Endometrial microvascular endothelial cells (primary cell): ENCODE results near the gene TFDP2. TPM values are rescaled to one million over a fixed set of nuclear protein-coding genes. Genes with fewer than 3 reads are reported as not detected.
"Not testable (repeated sequence)": the region's sequence is repeated elsewhere in the genome, so short reads cannot be mapped to it uniquely, and the experiment has no call there.

Source experiments
- in situ Hi-C: cut with HindIII; loops from 2 replicates; pipeline ENCODE4 v1.10.0; 2017; ENCODE audit warnings: low sequenced_read_pairs, low pct_unique_long_range_greater_than_20kb; ENCODE audit errors: inconsistent ontology term
- total RNA-seq: library from RNA; depleted of rRNA; stranded (reverse); fragments of >200 nt; gene quantifications from one replicate; pipeline ENCODE4 v1.2.3, GENCODE V29; 2015; ENCODE audit errors: inconsistent ontology term

The TFDP2 gene
- total RNA-seq, 1 donor from 2014 or later = 16.1 TPM

DNA sequence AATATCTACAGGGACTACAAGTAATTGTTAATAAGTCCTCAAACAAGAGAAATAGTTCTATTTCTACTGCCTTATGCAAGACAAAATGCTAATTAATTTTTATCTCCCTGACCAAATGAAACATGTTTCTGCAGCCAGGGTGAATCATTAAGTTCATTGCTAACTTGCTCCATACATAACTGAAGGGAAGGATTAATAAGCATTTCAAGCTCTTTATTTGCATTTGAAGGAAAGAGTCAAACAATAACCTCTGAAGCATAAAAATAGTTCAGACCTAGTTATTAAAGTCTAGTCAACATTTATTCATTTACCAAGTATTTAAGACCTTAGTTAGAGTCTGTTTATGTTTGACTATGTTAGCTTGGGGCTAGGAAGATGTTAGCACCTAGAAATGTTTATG, 152.9 kb downstream of the TFDP2 start:
- in situ Hi-C loops = no loop called here

DNA sequence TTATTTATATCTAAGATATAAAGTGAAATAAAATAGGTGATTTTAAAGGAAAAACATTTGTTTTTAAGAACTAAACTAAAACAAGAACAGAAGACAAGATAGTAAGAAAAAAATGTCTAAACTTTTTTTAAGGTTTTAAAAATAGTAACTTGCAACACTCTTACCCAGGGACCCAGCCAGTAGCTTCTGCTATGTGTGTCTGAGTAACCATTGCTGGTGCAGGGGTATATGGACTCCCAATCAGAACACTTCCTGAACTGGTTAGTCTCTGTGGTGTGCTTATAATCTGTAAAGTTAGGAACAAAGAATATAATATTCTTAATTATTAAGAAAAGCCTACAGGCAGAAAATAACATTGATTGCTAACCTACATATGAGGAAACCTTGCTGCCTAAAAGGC, 154.5 kb downstream of the TFDP2 start:
- in situ Hi-C loops = no loop called here

DNA sequence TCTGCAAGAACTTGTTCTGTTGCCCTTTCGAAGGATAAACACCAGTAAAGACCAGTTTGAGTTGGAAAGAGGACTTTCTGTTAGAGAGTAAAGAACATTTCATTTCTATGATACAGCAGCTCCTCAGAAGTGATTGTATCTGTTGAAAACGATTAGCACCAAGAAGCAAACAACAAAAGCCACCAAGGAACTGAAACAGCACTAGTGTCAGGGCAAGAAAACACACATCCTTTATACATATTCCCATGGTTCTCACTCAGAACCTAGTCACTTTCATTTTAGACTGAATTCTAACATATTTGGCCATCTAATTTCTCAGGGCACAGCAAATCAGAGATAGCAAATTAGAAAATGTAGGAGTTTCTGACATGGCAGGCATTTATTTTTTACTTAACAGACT, 156.8 kb downstream of the TFDP2 start:
- in situ Hi-C loops = no loop called here

DNA sequence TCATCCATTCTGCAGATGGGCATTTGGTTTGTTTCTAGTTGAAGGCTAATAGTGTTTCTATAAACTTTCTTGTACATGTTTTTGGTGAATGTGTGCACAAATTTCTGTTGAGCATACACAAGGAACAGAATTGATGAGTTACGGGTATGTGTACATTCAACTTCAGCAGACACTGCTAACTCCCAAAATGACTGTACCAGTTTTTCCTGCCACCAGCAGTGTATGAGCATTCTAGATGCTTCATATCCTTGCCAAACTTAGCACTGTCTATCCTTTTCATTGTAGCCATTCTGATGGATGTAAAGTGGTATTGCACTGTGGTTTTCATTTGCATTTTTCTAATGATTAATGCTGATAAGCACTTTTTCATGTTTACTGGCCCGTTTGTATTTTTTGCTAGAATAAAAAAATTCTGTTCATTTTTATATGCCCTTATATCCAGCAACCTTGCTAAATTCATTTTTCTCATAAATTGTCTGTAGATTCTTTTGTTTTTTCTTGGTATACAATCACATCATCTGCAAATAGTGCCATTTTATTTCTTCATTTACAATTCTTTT, 162.7 kb downstream of the TFDP2 start:
- in situ Hi-C loops = no loop called here

DNA sequence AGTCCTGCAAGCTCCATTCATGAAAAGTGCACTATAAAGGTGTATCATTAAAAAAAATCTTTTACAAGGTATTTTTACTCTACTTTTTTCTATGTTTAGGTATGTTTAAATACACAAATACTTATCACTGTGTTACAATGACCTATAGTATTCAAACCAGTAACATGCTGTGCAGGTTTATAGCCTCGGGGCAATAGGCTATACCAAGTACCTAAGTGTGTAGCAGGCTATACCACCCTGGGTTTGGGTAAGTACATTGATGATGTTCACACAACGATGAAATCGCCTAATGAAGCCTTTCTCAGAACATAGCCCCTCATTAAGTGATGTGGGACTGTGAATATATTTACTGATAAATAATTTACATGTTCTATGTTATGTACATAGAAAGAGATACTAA, 168.3 kb downstream of the TFDP2 start:
- in situ Hi-C loops = no loop called here

DNA sequence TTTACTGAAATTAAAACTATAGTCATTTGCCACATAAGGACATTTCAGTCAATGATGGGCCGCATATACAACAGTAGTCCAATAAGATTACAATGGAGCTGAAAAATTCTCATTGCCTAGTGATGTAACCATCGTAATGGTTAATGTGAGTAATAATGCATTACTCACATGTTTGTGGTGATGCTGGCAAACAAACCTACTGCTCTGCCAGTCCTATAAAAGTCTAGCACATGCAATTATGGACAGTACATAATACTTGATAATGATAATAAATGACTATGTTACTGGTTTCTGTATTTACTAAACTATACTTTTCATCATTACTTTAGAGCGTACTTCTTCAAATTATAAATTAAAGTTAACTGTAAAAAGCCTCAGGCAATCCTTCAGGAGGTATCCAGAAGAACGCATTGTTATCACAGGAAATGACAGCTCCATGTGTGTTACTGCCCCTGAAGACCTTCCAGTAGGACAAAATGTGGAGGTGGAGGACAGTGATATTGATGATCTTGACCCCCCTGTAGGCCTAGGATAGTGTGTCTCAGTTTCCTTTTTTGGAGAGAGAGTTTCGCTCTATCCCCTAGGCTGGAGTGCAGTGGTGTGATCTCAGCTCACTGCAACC, 170.2 kb downstream of the TFDP2 start:
- in situ Hi-C loops = no loop called here

DNA sequence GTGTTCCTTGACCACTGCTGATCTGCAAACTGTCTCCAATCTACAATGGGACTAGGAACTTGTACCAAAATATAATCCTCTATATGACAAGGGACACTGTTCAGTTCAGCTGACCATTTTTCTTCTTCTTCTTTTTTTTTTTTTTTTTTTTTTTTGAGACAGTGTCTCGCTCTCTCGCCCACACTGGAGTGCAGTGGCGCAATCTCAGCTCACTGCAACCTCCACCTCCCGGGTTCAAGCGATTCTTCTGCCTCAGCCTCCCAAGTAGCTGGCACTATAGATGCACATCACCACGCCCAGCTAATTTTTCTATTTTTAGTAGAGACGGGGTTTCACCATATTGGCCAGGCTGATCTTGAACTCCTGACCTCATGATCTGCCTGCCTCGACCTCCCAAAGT, 174.6 kb downstream of the TFDP2 start:
- in situ Hi-C loops = not testable (repeated sequence)

DNA sequence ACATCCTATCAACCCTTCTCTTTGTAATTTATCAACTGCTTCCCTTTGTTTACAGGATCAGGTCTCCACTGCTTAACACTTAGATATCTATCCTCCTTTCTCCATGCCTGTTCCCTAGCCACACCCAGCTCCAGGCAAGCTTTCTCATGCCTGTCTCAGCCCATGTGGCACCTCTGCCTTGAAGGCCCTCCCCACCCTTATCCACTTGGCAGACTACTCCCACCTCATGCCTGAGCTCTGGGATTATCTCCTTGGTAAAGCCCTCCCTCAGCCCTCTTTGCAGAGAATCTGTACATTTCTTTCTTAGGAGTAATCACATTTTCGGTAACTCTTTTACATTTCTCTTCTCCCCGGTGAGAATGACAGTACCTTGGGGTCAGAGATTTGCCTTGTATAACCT, 176.9 kb downstream of the TFDP2 start:
- in situ Hi-C loops = no loop called here

DNA sequence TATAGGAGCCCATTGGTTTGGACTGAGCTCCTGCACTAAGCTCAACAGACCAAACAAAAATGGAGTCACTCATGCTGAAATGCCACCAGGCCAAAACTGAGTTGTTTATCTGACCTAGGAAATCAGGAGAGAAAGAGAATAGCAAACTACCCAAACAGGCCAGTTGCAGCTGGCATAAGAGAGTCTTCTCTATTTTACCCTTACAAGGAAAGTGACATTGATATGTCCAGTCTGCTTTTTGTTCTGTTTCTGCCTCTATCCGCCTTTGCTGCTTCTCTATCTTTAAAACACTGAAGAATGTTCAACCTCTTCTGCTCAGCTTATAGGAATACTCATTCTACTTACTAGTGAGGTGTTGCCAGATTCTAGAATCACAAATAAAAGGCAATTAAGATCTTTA, 177.8 kb downstream of the TFDP2 start:
- in situ Hi-C loops = no loop called here

DNA sequence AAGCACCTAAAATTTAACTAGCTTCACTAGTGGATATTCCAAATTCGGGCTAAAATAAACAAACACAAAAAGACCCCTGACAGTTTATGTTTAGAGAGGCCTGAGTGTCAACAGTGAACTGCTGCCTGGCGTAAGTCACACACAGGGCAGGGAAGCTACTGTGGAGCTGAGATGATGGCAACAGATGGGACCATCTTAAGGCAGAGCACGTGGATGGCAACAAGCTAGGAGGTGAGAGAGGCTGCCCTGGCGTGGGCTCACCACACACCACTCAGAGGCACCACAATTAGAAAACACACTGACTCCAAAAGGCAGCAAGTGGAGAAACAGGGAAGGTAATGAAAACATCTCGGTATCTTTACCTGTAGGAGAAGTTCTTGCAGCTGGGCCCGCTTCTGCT, 179.6 kb downstream of the TFDP2 start:
- in situ Hi-C loops = no loop called here

DNA sequence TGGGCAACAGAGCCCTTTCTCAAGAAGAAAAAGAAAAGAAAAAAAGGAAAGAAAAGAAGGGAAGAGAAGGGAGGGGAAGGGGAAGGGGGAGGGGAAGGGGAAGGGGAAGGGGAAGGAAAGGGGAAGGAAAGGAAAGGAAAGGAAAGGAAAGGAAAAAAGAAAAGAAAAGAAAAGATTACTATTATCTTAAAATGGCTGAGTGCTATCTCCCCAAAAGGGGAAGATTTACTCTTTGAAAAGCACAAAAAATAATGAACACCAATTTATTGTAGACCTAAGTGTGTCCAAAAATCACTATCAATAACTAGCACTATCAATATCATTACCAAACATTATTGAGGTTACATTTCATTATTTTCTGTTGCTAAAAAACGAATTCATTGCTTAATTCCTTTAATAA, 183.9 kb downstream of the TFDP2 start:
- in situ Hi-C loops = no loop called here

DNA sequence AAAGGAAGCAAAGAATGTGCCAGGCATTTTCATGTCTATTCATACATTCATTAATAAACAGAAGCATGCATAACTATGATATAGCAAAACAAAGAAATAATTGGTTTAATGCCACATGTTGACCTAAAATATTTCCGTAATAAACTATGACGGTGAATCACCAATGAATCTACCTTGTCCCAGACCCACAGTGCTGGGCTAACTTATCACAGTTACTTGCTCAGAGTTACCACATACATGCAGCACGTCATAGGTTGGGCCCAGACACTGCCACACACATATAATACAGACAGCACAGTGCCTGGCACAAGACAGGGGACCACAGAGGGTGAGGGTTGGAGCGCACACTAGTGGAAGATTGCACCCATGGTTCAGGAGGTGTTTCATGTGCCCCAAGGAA, 186.0 kb downstream of the TFDP2 start:
- in situ Hi-C loops = no loop called here

DNA sequence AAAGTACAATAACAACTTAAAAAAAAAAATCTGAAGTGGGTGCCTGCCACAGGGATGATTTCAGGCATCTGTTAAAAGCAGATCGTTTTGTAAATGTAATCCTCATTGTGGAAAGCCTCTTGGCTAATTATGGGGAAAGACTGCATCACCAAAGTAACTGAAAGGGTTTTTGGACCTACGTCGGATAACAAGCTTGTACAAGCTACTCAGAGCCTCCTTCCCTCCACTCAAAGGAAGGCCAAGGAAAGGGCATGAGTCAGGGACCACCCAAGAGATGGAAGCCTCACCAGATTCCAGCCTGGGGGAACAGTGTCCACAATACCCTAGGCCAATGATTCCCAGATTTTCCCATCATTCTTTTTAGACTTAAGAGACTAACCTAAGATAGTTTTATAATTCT, 188.6 kb downstream of the TFDP2 start:
- in situ Hi-C loops = no loop called here

DNA sequence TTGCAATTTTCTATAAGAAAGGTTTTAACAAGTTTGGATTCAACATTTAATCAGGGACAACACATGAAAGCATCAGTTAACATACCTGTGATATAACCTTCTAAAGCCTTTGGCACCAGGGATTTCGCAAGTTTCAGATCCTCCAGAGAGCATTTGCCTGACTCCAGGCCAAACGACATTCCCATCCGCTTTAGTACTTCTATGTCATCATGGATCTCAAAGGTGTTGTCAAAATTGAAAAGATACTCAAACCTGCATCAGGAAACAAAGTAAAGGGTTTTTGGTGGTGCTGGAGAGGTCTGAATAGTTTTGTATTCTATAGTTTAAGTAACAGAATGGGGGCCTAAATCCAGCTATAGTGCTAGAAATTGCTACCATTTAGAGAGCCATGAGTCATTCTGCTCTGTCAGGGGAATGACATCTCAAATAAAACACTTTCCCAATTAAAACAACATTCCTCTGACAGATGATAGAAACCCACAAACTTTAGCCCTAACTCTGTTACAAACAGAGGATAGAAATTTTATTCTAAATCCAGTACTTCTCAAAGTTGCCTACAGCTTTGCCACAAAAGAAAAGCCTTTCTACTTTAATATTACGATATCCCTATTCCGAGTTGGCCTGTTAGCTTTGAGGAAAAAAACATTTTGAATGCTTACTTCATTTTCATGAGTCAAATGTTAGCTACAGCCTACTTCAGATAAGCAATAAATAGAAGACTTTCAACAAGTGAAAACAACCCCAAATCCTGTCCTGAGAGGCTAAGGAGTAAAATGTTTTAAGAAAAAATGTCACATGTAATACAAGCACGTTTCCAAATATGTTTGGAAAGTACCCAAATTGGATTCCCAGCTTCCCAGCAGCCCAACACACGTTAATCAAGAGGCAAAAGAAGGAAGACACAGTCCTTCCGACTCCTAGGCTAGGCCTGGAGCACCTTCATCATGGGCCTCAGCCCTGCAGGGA, 189.5 kb downstream of the TFDP2 start:
- in situ Hi-C loops = no loop called here

DNA sequence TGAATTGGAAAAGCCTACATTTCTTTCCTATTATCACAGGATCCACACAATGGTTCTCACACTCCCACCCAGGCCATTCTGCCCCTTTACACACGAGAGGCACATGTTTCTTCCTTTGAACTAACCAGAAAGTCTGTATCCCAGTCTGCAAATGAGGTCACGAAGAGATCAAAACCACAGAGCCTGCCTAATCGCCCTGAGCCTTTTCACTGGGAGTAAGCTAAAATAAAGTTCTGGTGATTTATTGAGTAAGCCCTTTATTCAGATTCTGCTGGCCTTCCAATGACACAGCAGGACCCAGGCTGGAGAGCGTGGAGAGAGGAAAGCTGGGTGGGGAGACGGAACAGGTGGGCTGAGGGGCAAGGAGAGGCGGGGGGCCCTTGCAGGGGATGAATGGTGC, 194.2 kb downstream of the TFDP2 start:
- in situ Hi-C loops = no loop called here

DNA sequence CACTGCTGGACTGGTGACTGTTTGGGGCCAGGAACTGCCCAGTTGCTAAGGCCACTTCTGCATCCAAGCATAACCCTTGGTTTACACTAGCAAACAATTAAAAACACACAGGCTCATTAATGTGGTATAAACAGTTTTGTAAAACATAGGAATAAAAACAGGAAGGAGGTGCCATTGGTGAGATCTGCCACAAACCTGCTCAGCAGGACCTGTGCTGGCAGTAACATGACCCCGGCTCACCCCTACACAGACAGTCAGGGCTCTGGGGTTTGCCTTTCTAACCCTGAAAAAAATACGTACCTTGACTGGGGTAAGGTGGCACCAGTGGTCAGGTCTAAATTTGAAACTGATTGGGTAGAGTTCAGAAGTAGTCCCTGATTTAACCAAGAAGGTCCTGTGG, 196.7 kb downstream of the TFDP2 start:
- in situ Hi-C loops = no loop called here

DNA sequence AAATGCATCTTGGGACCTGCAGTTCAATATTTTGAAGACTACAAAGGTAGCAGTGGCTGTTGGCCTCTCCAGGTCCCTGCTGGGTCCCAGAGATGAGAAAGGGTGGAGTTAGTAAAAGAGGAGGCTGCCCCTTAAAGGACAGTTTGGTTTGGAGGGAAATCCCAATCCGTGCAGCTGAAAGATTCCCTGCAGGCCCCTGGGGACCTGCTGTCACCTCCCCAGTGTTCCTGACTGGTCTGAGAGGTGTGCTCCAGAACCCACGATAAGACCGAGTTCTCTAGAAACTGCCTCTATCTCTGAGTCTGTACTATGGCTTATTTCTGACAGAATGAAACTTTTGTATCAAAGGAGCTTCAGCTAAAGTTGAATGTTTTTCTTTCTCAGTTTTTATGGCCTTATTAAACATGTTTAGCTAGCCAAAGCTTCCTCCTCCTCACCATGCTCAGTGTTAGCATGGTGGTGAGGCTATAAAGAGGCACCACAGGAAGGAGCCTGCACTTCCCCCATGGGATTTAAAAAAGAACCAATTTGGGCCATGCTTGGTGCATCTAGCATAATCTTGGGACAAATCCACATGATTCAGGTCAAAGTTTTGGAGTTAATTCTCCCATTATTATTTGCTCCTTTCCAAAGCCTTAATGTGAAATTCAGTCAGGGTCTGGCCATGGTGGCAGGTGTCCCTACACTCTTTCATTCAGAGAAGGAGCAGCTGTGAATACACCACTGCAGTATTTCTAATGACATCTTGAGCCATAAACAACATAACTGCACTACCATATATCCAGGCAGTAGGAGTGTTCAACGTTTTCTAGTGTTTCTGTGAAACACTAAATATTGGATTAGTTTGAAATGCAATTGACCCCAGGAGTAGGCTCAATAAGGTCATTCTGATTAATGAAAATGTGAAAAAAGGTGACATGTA, 198.5 kb downstream of the TFDP2 start:
- in situ Hi-C loops = no loop called here

DNA sequence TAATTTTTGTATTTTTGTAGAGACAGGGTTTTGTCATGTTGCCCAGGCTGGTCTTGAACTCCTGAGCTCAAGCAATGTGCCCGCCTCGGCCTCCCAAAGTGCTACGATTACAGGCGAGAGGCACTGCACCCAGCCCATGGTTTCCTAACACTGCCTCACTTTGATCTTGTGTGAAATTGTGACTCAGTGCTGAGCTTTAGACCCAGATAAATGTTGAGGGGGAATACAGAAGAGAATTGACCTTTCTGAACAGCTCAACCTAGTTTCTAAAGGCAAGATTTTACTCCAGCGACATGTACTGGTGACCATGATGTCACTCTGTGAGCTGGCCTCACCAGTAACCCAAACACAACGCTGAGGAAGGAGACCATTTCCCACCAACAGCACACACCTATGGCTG, 199.4 kb downstream of the TFDP2 start:
- in situ Hi-C loops = no loop called here

DNA sequence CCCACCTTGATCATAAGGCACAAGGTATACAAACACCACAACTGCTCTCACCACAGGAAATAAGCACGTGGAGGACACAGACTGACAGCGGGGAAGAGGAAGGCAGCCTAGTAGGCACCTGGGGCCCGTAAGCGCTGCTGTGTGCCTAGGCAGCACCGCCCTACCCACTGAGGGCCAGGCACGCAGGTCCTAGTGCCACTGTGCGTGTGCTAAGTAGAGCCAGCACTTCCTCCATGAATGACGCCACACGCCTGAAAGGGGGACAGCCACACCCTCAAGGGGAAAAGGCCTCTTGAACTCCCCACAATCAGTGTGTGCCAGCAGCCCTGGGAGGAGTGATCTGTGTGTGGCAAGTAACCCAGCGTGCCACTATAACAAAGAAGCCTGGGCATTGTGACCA, 199.9 kb downstream of the TFDP2 start:
- in situ Hi-C loops = no loop called here
